ENCODE data around the gene CACHD1. TPM values are rescaled to one million over a fixed set of nuclear protein-coding genes. Genes with fewer than 3 reads are reported as not detected.

The CACHD1 gene
- total and polyA plus RNA-seq, 2 of the 4 experiments (the other 2 are of a cell fraction), result 2.9 to 5.9 TPM

DNA sequence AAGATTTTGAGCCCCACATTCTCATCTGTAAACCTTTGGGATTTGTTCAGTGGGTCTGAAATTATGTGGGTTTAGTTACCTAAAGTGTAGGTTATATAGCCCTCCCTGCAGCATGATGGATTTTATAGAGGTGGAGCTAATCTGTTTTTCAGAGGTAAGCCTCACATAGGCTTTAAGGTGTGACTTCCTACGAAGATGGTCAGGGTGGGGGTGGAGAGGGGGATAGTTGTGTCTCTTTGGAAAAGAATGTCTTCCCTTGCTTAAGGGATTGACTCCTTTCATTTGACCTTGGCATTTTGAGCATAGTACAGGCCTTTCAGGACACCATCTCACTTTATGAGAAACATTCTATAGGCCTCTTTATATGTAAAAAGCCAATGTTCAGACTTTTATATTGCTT is 3.4 kb downstream of the CACHD1 start:
- in situ Hi-C loops (cut with MboI; ENCODE audit: low sequenced_read_pairs), result no loop called here
- POLR2A ChIA-PET (ENCODE audit: unreplicated experiment), result no interaction called here

More for the DNA sequence above, 3.4 kb downstream of the CACHD1 start:
- peaks cover 0 to 20% of the 10 kb centered on the region in 2 experiments for H3K79me1 ChIP-seq (ENCODE audit: low read depth in 1 of 2, low read length in 2 of 2)
- DNase-seq, result no peak
- no CpG with 5 or more reads among the region's 1 CpG for WGBS, 2 experiments (ENCODE audit: extremely low coverage in 2 of 2, insufficient read length in 1 of 2)
- H3K9ac ChIP-seq (ENCODE audit: low read depth, low read length), result no peak overlapping the region
- no peaks in the 10 kb centered on the region for H3K36me3 ChIP-seq (ENCODE audit: control insufficient read depth, insufficient read depth, low read length)
- no peak for TF ChIP-seq MAZ (IDR thresholded peaks at IDR 0.05; ENCODE audit: borderline replicate concordance, low read depth, low read length)
- no peak for TF ChIP-seq CTCF (conservative IDR thresholded peaks at IDR 0.05; ENCODE audit: low read depth, low read length)
- no peak for TF ChIP-seq RAD21 (IDR thresholded peaks at IDR 0.05; ENCODE audit: low read length)
- no peak for TF ChIP-seq NFE2L2 (IDR thresholded peaks at IDR 0.05; ENCODE audit: low read depth, low read length)
- TF ChIP-seq CHD1 (IDR thresholded peaks at IDR 0.05; ENCODE audit: low read depth, low read length), result no peak
- H3K9me3 ChIP-seq (ENCODE audit: control insufficient read depth, insufficient read depth, low read length), result no peaks in the 10 kb centered on the region
- no peak overlapping the region for H3K18ac ChIP-seq (ENCODE audit: low read depth, low read length)
- no peak overlapping the region for H3K14ac ChIP-seq (replicated peaks; ENCODE audit: low read depth, low read length)
- peaks cover 5% of the 10 kb centered on the region; the same call in 1 of the 2 replicates for H3K4me1 ChIP-seq (ENCODE audit: control insufficient read depth, insufficient read depth, low read length)
- no peak for ATAC-seq (ENCODE audit: low read depth)
- H3K9me1 ChIP-seq (ENCODE audit: insufficient read depth, low read length), result 0 out of 2 replicates have a peak, but pooled peaks cover 10% of the 10 kb centered on the region
- H3K4me2 ChIP-seq (ENCODE audit: low read depth, low read length), result no peak overlapping the region
- H4K20me1 ChIP-seq (ENCODE audit: insufficient read depth, low read length), result no peaks in the 10 kb centered on the region
- H3K27ac ChIP-seq (ENCODE audit: insufficient read depth, low read length), result no peak overlapping the region
- CTCF ChIA-PET, result no interaction called here
- H2AK5ac ChIP-seq (ENCODE audit: low read depth, low read length), result no peak overlapping the region
- no peak overlapping the region for H2AK9ac ChIP-seq (replicated peaks; ENCODE audit: low read depth, low read length, poor library complexity)
- H2BK120ac ChIP-seq (ENCODE audit: low read depth, low read length), result no peak overlapping the region
- no peak overlapping the region for H2BK15ac ChIP-seq (ENCODE audit: low read depth, low read length)
- intact Hi-C loops (cut with micrococcal nuclease), result no loop called here
- H3K56ac ChIP-seq (ENCODE audit: extremely low read depth, insufficient read depth, low read length), result no peak overlapping the region
- no peak overlapping the region for H2AFZ ChIP-seq (replicated peaks; ENCODE audit: low read length, poor library complexity)
- H4K8ac ChIP-seq (ENCODE audit: low read depth in 2 of 2, low read length in 2 of 2), result no peak overlapping the region
- no TSS peak for BruUV-seq (replicated peaks)
- no peak overlapping the region for H2BK5ac ChIP-seq (ENCODE audit: low read depth, low read length, poor library complexity, severe bottlenecking)
- H3K27me3 ChIP-seq (ENCODE audit: control insufficient read depth, insufficient read depth, low read length), result peaks cover 9% of the 10 kb centered on the region
- dilution Hi-C loops (cut with HindIII; ENCODE audit: low sequenced_read_pairs, unreplicated experiment), result no loop called here
- H4K91ac ChIP-seq (ENCODE audit: insufficient read depth, low read depth, low read length), result no peak overlapping the region
- H3K23ac ChIP-seq (ENCODE audit: low read depth, low read length), result no peak overlapping the region
- no peak overlapping the region for H2BK20ac ChIP-seq (ENCODE audit: low read depth, low read length)
- H3K4ac ChIP-seq (ENCODE audit: low read depth, low read length), result no peak overlapping the region
- H3K4me3 ChIP-seq (ENCODE audit: insufficient read depth, low read depth, low read length), result no peak overlapping the region
- no peak overlapping the region for H4K5ac ChIP-seq (ENCODE audit: low read depth, low read length)
